Glomerular endothelial cell (primary cell): ENCODE data around the gene BMPR1A. TPM values are rescaled to one million over a fixed set of nuclear protein-coding genes. Genes with fewer than 3 reads are reported as not detected.

Experiments used
- DNase-seq: peaks from one replicate; pipeline ENCODE4 v3.0.0-alpha.2; 2011; ENCODE audit warnings: low read depth, low spot score; ENCODE audit errors: extremely low read depth
- total RNA-seq: library from RNA; depleted of rRNA; stranded (reverse); fragments of >200 nt; gene quantifications from 2 replicates; pipeline ENCODE4 v1.2.3, GENCODE V29; 2015

Gene BMPR1A
- total RNA-seq, 1 donor from 2014 or later, result 2.8 TPM

DNA sequence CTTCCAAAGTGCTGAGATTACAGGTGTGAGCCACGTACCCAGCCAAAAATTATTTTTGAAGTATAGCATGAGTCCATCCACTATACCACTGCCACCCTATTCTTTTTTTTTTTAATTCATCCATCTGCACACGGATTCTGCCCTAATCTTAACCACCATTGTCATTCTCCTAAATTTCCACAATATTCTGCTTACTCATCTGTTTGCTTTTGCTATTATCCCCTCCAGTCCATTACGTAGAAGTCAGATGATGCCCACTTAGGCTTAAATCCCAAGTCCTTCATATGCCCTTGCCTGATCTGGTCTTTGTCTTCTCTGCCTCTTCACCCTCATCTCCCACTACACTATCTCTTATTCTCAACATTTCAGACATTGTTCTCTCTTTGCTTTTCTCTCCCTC is 114.3 kb downstream of the BMPR1A start:
- no peak for DNase-seq

DNA sequence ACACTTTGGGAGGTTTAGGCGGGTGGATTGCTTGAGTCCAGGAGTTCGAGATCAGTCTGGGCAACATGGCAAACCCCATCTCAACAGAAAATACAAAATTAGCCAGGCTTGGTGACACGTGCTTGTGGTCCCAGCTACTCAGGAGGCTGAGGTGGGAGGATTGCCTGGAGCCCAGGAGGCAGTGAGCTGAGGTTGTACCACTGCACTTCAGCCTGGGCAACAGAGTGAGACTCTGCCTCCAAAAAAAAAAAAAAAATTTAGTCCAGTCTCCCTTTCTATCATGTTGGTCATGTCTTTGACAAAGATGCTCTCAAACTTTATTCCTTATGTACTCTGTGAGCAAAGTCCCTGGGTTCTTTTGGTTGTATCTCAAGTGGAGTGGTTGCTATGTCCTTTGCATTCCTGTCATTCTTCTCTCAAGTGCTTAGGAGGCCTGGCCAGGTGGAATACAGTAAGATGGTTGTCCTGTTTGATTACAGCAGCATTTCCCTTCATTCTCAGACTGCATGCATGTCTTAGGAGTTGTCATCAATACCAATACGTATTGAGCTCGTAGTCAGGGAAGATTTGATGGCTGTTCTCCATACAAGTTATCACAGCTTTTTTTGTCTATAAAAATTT is 115.3 kb downstream of the BMPR1A start:
- DNase-seq, result no peak

DNA sequence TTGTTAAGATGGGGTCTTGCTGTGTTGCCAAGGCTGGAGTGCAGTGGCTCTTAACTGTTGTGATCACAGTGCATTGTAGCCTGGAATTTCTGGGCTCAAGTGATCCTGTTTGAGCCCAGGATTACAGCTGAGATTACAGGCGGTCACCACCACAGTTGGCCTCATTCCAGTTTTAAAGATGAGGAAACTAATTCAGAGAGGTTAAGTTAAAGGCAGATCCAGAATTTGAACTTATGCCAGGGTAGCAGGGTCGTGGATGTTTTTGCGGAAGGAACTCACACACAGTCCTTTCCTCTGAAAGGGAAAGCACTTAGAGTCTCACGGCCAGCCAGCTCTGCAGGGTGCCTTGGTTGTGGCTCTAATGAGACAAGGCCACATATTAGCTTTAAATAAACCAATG is 116.3 kb downstream of the BMPR1A start:
- DNase-seq, result peak; percentile 69

DNA sequence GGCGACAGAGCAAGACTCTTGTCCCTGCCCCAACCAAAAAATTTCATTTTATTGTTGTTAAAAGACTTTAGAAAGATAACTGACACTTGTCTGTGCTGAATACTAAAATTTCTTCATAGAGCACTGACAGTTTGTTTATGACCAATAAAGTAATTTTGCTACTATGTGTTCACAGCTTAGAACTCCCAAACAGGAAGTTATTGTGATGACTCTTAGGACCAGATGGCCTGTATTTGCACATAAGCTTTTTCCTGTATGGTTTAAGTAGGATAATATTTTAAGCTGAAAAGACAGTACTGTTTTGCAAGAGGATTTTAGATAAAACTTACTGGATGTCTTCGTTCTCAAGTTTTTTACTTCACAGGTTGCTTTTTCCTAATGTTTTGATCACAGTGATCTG is 120.3 kb downstream of the BMPR1A start:
- DNase-seq, result peak; percentile 16

DNA sequence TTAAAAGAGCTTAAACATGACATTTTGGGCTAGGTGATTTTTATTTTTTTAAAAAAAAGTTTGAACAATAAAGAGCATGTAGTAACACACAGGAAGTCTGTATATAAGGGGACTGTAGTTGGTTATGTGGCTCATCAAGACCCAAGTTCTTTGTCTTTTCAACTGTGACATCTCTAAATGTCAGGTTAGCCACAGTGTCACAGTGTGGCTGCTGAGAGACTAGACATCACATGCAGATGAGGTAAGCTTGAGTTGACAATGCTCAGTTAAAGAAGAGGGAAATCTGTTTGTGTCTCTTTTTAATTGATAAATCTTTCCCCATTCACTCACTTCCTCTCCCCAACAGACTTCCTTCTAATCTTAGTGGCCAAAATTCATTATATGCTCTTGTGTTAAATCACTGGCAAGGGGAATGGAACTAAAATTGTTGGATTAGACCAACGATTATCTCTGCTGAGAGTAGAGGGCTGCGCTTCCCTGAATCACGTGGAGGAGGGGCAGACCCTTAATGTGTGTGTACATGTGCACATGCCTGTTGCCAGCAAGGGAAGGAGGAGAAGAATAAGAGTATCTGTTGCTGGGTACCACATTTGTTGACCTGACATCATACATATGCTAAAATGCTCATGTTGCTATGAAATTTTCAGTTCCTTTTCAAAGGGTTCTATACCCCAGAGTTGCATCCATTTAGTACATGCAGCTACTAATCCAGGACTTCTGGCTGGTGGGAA is 122.7 kb downstream of the BMPR1A start:
- DNase-seq, result no peak

DNA sequence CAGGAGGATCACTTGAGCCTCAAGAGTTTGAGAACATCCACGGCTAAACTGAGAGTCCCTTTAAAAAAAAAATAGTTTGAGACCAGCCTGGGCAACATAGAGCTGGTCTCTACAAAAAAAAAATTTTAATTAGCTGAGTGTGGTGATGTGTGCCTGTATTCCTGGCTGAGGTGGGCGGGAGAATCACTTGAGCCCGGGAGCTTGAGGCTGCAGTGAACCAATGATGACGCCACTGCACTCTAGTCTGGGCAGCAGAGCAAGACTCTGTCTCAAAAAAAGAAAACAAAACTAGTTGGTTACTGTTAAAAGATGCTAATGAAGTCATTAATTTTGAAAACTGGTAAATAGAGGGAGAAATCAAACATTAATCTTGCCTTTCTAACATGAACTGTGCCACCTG is 124.6 kb downstream of the BMPR1A start:
- DNase-seq, result no peak

DNA sequence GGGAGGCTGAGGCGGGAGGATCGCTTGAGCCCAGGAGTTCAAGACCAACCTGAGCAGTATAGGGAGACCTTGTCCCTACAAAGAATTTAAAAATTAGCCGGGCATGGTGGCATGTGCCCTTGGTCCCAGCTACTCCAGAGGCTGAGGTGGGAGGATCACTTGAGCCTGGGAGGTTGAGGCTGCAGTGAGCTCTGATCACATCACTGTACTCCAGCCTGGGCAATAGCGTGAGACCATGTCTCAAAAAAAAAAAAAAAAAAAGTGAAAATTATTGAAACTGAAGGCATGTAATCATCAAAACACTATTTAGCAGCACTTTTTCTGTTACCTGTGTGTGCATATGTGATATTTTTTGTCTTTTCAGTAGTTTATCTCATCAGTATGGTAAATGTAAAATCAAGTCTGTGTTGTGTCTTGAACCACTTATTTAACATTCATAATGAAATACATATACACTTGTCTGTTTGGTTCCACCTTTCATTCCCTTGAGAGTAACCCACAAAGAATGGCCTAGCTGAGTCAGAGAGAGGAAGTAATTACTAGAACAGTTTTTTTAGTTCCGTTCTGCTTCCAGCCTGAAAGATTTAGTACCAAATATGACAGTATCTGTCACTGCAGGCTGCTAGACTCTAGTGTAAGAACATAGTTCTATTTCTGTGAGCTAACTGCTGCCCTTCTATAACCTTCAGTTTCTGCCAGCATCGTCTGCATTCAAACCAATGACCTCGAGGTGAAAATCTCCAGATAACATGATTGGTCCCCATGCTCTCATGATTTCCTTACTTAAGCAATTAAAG is 132.4 kb downstream of the BMPR1A start:
- peak; percentile 18 for DNase-seq

DNA sequence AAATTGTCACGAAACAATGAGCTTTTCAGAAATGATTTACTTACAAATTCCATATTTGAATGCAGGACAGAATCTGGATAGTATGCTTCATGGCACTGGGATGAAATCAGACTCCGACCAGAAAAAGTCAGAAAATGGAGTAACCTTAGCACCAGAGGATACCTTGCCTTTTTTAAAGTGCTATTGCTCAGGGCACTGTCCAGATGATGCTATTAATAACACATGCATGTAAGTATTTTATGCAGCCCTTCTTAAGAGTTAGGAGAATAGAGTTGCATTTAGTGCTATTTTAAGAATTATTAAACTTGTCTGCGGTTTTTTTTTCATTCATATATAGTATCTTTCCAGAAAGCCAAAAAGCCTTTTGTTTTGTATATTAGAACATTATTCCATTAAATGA is 133.6 kb downstream of the BMPR1A start:
- no peak for DNase-seq

DNA sequence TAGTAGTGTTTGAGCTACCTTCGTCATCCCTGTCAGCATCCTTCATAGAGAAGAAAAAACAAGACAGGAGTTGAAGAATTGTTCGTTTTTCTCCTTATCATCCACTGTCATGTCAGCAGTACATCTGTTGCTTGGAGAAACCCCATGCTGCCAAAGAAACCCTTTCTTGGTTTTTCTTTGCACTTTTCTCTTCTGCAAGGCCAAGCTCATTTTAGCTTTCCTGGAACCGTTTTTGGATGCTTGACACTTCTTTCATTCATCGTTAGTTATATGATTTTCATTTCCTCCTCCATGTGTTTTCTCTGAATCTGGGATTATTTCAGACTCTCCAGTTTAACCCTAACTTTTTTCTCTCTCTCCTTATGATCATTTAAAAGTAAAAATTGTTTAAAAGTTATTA is 142.1 kb downstream of the BMPR1A start:
- DNase-seq, result no peak

DNA sequence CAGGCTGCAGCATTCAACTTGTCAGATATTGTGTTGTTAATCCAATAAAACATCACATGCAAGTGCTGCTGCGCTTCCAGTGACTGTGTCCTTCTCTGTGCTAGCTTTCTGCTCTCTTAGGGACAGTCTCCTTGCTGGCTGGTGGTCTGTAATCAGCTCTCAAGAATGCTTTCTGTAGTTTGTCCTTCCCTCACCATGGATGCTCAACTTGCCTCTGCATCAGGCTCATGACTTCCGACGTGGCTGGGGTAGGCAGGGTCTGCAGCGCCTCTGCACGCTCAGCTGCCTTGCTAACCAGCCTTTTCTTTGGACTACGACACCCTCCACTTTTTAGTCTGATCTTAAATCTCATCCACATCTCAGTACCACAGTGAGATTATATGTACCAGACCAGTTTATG is 142.7 kb downstream of the BMPR1A start:
- no peak for DNase-seq

DNA sequence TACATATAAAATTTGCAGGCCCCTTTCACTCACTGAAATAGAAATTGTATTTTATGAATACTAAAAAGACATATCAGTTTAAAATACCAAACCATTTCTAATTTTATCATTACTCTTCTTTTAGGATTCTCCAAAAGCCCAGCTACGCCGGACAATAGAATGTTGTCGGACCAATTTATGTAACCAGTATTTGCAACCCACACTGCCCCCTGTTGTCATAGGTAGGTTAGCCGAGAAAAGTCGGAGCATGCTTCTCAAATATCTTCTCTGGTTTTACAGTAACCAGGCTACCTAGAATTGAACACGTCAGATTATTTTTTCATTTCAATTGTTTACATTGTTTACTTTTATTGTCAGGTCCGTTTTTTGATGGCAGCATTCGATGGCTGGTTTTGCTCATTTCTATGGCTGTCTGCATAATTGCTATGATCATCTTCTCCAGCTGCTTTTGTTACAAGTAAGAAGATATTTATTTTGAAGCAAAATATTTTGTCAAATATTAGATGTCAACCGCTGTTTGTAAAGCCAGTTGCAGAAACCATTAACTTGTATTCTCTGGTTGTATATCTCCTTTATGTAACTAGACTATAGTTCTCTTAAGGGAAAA is 143.4 kb downstream of the BMPR1A start:
- peak; percentile 33 for DNase-seq

DNA sequence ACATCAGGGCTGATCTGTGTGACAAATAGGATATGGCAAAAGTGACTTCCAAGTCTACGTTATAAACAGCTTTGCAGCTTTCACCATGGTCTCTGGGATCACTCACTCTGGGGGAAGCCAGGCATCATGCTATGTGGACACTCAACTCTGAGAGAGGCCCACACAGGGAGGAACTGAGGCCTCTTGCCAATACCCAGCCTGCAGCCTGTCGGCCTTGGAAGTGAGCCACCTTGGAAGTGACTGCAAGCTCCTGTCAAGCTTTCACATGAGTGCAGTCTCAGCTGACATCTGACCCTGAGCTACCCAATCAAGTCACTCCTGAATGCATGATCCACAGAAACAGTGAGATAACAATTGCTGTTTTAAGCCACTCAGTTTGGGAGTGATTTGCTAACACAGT is 144.5 kb downstream of the BMPR1A start:
- no peak for DNase-seq

DNA sequence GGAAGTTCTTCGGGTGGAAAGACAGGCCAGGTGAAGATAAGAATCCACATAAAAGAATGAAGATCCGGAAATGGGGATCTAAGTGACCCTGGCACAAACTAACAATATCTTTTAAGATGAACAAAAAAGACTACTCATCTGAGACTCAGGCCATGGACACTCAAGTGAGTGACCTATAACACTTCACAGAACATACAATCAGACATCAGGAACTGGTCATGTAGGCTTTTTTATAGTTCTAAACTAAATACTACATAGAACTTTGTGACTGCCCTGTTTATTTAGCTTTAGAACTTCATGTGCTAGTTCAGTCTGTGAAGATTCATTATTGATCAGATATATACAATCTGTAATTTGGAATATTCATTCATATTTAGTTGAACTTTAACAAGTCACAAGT is 148.2 kb downstream of the BMPR1A start:
- DNase-seq, result no peak

DNA sequence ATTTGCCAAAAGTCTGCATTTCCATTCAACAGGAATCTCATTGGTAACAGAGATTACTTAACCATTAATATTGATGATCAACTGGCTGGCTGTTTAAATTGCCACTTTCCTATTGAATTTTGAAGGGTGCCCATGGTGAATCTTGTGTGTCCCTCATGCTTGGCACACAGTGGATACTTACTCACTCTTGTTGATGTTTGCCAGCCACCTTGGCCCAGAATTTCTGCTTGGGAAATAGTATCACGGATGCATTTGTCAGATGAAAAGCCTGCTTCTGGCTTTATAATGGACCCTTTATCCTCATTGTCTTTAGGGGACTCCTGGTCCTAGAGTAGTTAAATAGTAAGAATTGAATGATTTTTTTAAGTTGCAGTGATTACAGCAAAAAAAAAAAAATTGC is 149.0 kb downstream of the BMPR1A start:
- DNase-seq, result no peak

DNA sequence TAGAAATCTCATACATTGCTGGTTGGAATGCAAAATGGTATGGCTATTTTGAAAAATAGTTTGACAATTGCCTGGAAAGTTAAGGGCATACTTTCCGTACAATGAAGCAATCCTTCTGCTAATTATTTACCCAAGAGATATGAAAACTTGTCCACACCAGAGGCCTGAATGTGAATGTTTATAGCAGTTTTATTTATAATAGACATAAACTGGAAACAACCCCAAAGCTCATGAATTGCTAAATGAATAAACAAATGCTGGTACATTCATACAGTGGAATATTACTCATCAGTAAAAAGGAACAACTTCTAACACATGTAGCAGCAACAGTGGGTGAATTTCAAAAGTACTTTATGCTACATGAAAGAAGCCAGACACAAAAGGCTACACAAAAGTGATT is 158.3 kb downstream of the BMPR1A start:
- DNase-seq, result no peak

DNA sequence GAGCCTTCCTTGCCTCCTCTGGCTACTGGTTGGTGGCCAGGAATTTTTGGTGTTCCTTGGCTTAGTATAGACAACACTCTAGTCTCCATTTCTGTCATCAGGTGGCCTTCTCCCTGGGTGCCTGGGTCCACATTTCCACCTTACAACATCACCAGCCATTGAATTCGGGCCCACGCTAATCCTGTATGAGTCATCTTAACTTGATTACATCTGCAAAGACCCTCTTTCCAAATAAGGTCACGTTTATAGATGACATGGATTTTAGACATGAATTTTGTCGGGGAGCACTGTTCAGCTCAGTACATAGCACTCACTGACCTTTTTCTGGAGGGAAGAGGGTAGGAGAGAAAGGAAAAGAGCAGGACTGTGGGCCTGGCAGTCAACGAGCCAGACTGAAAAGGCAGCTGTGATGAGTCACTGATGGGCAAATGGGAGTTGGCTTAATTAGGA is 161.6 kb downstream of the BMPR1A start:
- DNase-seq, result no peak

DNA sequence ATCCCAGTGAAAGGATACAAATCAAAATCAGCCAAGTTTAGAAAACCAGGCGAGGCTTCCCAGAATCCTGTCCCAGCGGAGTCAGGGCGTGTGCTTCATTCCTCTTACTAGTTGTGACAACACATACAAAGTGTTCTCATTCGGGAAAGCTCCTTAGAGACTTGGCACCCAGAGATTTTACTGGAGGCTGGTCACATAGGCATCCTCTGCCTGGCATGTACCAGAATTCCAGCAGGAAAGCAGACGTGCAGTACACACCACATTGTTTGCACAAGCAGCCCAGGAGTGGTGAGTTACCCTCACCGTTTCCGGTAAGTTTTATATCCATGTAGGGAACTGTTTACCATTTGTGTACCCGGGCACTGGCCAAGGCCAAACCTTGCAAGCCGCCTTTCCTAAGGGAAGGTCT is 166.1 kb downstream of the BMPR1A start:
- no peak for DNase-seq

DNA sequence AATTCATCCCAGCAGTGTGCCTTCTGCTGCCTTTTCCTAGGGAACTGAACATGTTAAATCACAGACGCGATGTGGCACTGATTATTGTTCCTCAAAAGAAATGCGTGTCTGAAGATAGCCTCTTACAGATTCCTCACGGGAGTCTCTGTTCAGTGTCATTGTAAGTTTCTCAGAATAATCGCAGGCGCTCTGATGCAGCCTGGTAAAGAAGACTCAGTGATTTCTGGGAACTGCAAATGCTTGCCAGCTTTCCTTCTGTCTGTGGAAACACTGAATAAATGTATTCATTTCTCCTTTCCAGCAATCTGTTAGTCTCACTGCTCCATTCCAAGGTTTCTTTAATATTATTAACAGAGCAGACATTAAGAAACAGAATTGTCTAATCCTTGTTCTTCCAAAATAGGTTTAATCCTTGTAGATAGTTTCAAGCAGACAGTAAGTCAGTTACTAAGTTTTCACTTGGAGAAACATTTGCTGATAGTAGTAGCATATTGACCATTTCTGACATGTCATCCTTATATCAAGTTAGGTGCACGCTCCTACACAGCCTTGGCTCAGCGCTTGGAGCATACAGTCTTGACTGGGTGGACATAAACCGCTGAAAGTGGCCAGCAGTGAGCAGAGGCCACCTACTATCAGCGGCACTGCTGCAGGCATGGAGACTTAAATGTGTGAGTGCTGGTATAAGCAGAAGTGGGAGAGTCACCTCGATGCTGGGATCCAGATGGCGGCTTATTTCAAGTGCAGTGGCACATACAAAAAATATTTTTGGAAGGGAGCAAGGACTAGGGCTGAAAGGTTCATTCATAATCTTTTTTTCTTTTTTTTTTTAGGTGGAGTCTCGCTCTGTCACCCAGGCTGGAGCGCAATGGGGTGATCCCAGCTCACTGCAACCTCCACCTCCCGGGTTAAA is 173.3 kb downstream of the BMPR1A start:
- DNase-seq, result no peak

DNA sequence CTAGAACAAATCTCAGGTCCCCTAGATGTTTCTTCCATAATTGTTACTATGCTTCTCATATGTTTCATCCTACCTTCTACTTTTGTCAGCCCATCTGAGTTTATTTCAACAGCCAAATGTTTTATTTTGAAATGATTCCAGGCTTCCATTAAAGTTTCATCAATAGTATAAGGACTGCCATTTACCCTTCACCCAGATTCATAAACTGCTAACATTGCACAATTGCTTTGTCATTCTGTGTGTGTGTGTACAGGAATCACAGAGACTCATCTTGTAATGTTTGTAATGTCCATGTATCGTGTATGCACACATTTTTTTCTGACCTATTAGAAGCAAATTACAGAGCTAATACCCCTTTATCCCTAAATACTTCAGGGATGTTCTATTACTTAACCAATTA is 175.5 kb downstream of the BMPR1A start:
- no peak for DNase-seq

DNA sequence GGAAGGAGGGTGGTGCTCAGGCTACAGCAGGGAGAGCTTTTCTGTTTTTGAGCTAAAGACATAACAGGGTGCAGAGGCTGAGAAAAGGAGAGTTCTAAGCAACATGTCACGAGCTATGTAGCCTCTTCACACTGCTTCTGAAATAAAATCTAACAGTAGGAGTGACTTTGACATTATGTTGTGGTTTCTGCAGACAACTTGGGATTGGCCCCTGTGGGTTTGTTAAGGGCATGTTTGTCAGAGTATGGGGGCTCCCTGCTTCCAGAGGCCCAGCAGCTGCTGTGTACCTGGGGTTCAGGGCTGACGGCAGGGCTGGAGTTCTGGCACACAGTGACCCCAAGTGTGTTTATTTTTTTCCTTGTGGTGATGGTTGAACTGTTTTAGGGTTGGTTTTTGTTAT is 176.3 kb downstream of the BMPR1A start:
- DNase-seq, result no peak
